OCI-LY1 (cell line): ENCODE results near the gene CRYGS.

Experiments used
- H2AFZ ChIP-seq: fragments of 200-600 bp; sonication (generic), shearing (Covaris generic); 2 replicates; pipeline ENCODE4 v1.6.0; 2014; ENCODE audit warnings: antibody characterized with exemption, mild to moderate bottlenecking, low read length
- H3F3A ChIP-seq: fragments of 200-600 bp; sonication (generic), shearing (Covaris generic); 2 replicates; pipeline ENCODE4 v1.6.0; 2014; ENCODE audit warnings: mild to moderate bottlenecking, antibody characterized with exemption, low read length, moderate library complexity; ENCODE audit not compliant: insufficient read depth
- H3K27ac ChIP-seq: fragments of 200-600 bp; sonication (generic); 2 replicates; pipeline ENCODE4 v1.5.1; 2014; ENCODE audit warnings: low read length, mixed run types, mild to moderate bottlenecking, low read depth; ENCODE audit not compliant: poor library complexity, severe bottlenecking
- H3K27me3 ChIP-seq: fragments of 200-600 bp; sonication (generic); 2 replicates; pipeline ENCODE4 v1.6.0; 2014; ENCODE audit warnings: antibody characterized with exemption, mild to moderate bottlenecking, low read length, moderate library complexity; ENCODE audit not compliant: insufficient read depth
- H3K36me3 ChIP-seq: fragments of 200-600 bp; sonication (generic); 2 replicates; pipeline ENCODE4 v1.6.1; 2014; ENCODE audit warnings: mild to moderate bottlenecking, antibody characterized with exemption, low read length, moderate library complexity, mixed read lengths; ENCODE audit not compliant: insufficient read depth
- H3K4me1 ChIP-seq: fragments of 200-600 bp; sonication (generic); 2 replicates; pipeline ENCODE4 v1.5.1; 2014; ENCODE audit warnings: mild to moderate bottlenecking, low read length, moderate library complexity; ENCODE audit not compliant: insufficient read depth, severe bottlenecking
- H3K4me2 ChIP-seq: fragments of 200-600 bp; sonication (generic), shearing (Covaris generic); 2 replicates; pipeline ENCODE4 v1.6.1; 2014; ENCODE audit warnings: low read length
- H3K4me3 ChIP-seq: fragments of 200-600 bp; sonication (generic); 2 replicates; pipeline ENCODE4 v1.5.1; 2014; ENCODE audit warnings: low read length, low read depth, mild to moderate bottlenecking, mixed read lengths; ENCODE audit not compliant: poor library complexity, severe bottlenecking
- H3K79me2 ChIP-seq: fragments of 200-600 bp; shearing (Covaris generic); 2 replicates; pipeline ENCODE4 v1.6.1; 2016; ENCODE audit warnings: mixed run types, low read length, mixed read lengths; ENCODE audit not compliant: insufficient read depth
- H3K9ac ChIP-seq: fragments of 200-600 bp; sonication (generic), shearing (Covaris generic); 2 replicates; pipeline ENCODE4 v1.6.1; 2014; ENCODE audit warnings: mild to moderate bottlenecking, low read length, mixed read lengths
- H3K9me2 ChIP-seq: fragments of 200-600 bp; sonication (generic), shearing (Covaris generic); 2 replicates; pipeline ENCODE4 v1.6.1; 2014; ENCODE audit warnings: low read depth, mild to moderate bottlenecking, low read length, mixed read lengths
- H3K9me3 ChIP-seq: fragments of 200-600 bp; shearing (Covaris generic); 2 replicates; pipeline ENCODE4 v1.6.1; 2014; ENCODE audit warnings: low read length, mixed read lengths
- H4K20me1 ChIP-seq: fragments of 200-600 bp; sonication (generic), shearing (Covaris generic); 2 replicates; pipeline ENCODE4 v1.6.0; 2016; ENCODE audit warnings: mild to moderate bottlenecking, low read length; ENCODE audit not compliant: insufficient read depth
- CTCF ChIP-seq: fragments of 200-600 bp; sonication (generic), shearing (Covaris generic); IDR thresholded peaks from 2 replicates; pipeline ENCODE4 v1.5.1; 2017; ENCODE audit warnings: mild to moderate bottlenecking, antibody characterized with exemption, low read length, moderate library complexity, mixed read lengths
- EZH2 ChIP-seq: fragments of 200-600 bp; sonication (generic), shearing (Covaris generic); IDR thresholded peaks from 2 replicates; pipeline ENCODE4 v1.8.0; 2017; ENCODE audit warnings: borderline replicate concordance, mixed run types, mild to moderate bottlenecking, antibody characterized with exemption, low read length, moderate library complexity, mixed read lengths

CRYGS gene

GRCh38 chr3:186544281-186544680 is at the start of gene CRYGS:
CRYGS (minus strand) TSS chr3:186544380; CDS start chr3:186544326, 54 bp downstream.
- H3K9ac ChIP-seq, result no peak within 1 kb of the TSS
- no peaks in the 10 kb centered on the region for H3K9me3 ChIP-seq
- H3K27ac ChIP-seq, result no peak within 1 kb of the TSS
- H2AFZ ChIP-seq, result no peak within 1 kb of the TSS
- no peak within 1 kb of the TSS for H3K4me2 ChIP-seq
- TF ChIP-seq EZH2 (no peak), CTCF (no peak)
- peaks cover 9% of the 10 kb centered on the region for H3K4me1 ChIP-seq
- H3F3A ChIP-seq, result no peaks in the 10 kb centered on the region
- no peak within 1 kb of the TSS for H3K4me3 ChIP-seq
- H3K9me2 ChIP-seq, result no peaks in the 10 kb centered on the region
- H4K20me1 ChIP-seq, result no peaks in the 10 kb centered on the region
- H3K79me2 ChIP-seq, result no peaks in the 10 kb centered on the region
- no peaks in the 10 kb centered on the region for H3K27me3 ChIP-seq
- peaks cover 24% of the 10 kb centered on the region for H3K36me3 ChIP-seq

GRCh38 chr3:186593862-186594261 is 49.7 kb upstream of the CRYGS start:
- TF ChIP-seq CTCF (no peak), EZH2 (no peak)
- H3K4me2 ChIP-seq, result no peak overlapping the region
- no peak overlapping the region for H2AFZ ChIP-seq
- no peak overlapping the region for H3K9ac ChIP-seq
- no peaks in the 10 kb centered on the region for H3K9me3 ChIP-seq
- H3K27ac ChIP-seq, result no peak overlapping the region
- H3K79me2 ChIP-seq, result no peaks in the 10 kb centered on the region
- H3K9me2 ChIP-seq, result no peaks in the 10 kb centered on the region
- H3K36me3 ChIP-seq, result no peaks in the 10 kb centered on the region
- no peaks in the 10 kb centered on the region for H3K27me3 ChIP-seq
- no peaks in the 10 kb centered on the region for H4K20me1 ChIP-seq
- H3K4me1 ChIP-seq, result peaks cover 3% of the 10 kb centered on the region
- no peak overlapping the region for H3K4me3 ChIP-seq
- H3F3A ChIP-seq, result no peaks in the 10 kb centered on the region

- Histone ChIP-seq H3K9ac (no peak overlapping the region), H4K20me1 (no peaks in the 10 kb centered on the region), H3K27me3 (no peaks in the 10 kb centered on the region), H3F3A (no peaks in the 10 kb centered on the region), H3K79me2 (no peaks in the 10 kb centered on the region), H3K36me3 (no peaks in the 10 kb centered on the region), H2AFZ (no peak overlapping the region), H3K4me3 (no peak overlapping the region), H3K4me1 (peaks cover 3% of the 10 kb centered on the region), H3K27ac (no peak overlapping the region), H3K4me2 (no peak overlapping the region), H3K9me3 (no peaks in the 10 kb centered on the region), H3K9me2 (no peaks in the 10 kb centered on the region)
- TF ChIP-seq CTCF (no peak), EZH2 (no peak)
These were observed 48.5 kb upstream of the CRYGS start for GRCh38 chr3:186592682-186593081.
